Loucy (cell line): ENCODE data around the gene CEACAM16.

Source experiments
- H2AFZ ChIP-seq: fragments of 200-600 bp; sonication (generic); 2 replicates; pipeline ENCODE4 v1.6.0; 2016; ENCODE audit warnings: antibody characterized with exemption, mild to moderate bottlenecking, low read length, moderate library complexity
- H3F3A ChIP-seq: fragments of 200-600 bp; 2 replicates; pipeline ENCODE4 v1.6.0; 2016; ENCODE audit warnings: antibody characterized with exemption, low read depth, mild to moderate bottlenecking
- H3K27me3 ChIP-seq: fragments of 200-600 bp; sonication (generic); 2 replicates; pipeline ENCODE4 v1.6.1; 2014; ENCODE audit warnings: low read length, mild to moderate bottlenecking; ENCODE audit not compliant: insufficient read depth, poor library complexity, severe bottlenecking
- H3K36me3 ChIP-seq: fragments of 200-600 bp; sonication (generic); 2 replicates; pipeline ENCODE4 v1.6.1; 2016; ENCODE audit warnings: low read length; ENCODE audit not compliant: insufficient read depth
- H3K4me1 ChIP-seq: fragments of 200-600 bp; sonication (generic); 2 replicates; pipeline ENCODE4 v1.5.1; 2014; ENCODE audit warnings: low read length, mild to moderate bottlenecking; ENCODE audit not compliant: insufficient read depth, poor library complexity, severe bottlenecking
- H3K4me2 ChIP-seq: fragments of 200-600 bp; sonication (generic); 2 replicates; pipeline ENCODE4 v1.6.0; 2014; ENCODE audit warnings: antibody characterized with exemption, low read length, low read depth, mild to moderate bottlenecking; ENCODE audit not compliant: poor library complexity, severe bottlenecking
- H3K4me3 ChIP-seq: fragments of 200-600 bp; sonication (generic); 2 replicates; pipeline ENCODE4 v1.5.1; 2014; ENCODE audit warnings: low read length, mild to moderate bottlenecking, mixed read lengths; ENCODE audit not compliant: poor library complexity, severe bottlenecking
- H3K79me2 ChIP-seq: fragments of 200-600 bp; sonication (generic); 2 replicates; pipeline ENCODE4 v1.6.1; 2014; ENCODE audit warnings: low read length; ENCODE audit not compliant: insufficient read depth
- H3K9ac ChIP-seq: fragments of 200-600 bp; sonication (generic); 2 replicates; pipeline ENCODE4 v1.6.0; 2014; ENCODE audit warnings: mild to moderate bottlenecking, low read depth, low read length, moderate library complexity; ENCODE audit not compliant: poor library complexity, severe bottlenecking
- H3K9me2 ChIP-seq: fragments of 200-600 bp; sonication (generic); replicated peaks from 2 replicates; pipeline ENCODE4 v1.6.1; 2016; ENCODE audit warnings: low read depth, low read length, mixed read lengths
- H3K9me3 ChIP-seq: fragments of 200-600 bp; sonication (generic); 2 replicates; pipeline ENCODE4 v1.6.1; 2014; ENCODE audit warnings: mild to moderate bottlenecking, antibody characterized with exemption, low read length, low read depth; ENCODE audit not compliant: insufficient read depth
- H4K20me1 ChIP-seq: fragments of 200-600 bp; sonication (generic); 2 replicates; pipeline ENCODE4 v1.6.0; 2014; ENCODE audit warnings: antibody characterized with exemption, low read length, mild to moderate bottlenecking; ENCODE audit not compliant: insufficient read depth, poor library complexity, severe bottlenecking
- CTCF ChIP-seq: fragments of 200-600 bp; sonication (generic); conservative IDR thresholded peaks from 2 replicates; pipeline ENCODE4 v1.5.1; 2014; ENCODE audit warnings: mild to moderate bottlenecking, antibody characterized with exemption, low read length
- EZH2phosphoT487 ChIP-seq: fragments of 200-600 bp; IDR thresholded peaks from 2 replicates; pipeline ENCODE4 v1.6.1; 2018; ENCODE audit warnings: antibody characterized with exemption, mild to moderate bottlenecking, moderate library complexity, borderline replicate concordance

The CEACAM16 gene

GRCh38 chr19:44725684-44726083, 26.7 kb downstream of the CEACAM16 start:
- Histone ChIP-seq H2AFZ (no peak overlapping the region), H3K9me3 (no peaks in the 10 kb centered on the region), H3K9me2 (no peaks in the 10 kb centered on the region), H3K4me3 (no peak overlapping the region), H3K27me3 (no peaks in the 10 kb centered on the region), H3K79me2 (no peaks in the 10 kb centered on the region), H3K36me3 (no peaks in the 10 kb centered on the region), H3F3A (no peaks in the 10 kb centered on the region), H3K4me1 (peaks cover 5% of the 10 kb centered on the region), H4K20me1 (no peaks in the 10 kb centered on the region), H3K9ac (no peak overlapping the region), H3K4me2 (no peak overlapping the region)
- TF ChIP-seq CTCF: no peak
- no peak for TF ChIP-seq EZH2phosphoT487

- Histone ChIP-seq H3K79me2 (no peaks in the 10 kb centered on the region), H2AFZ (no peak overlapping the region), H3K4me2 (no peak overlapping the region), H3F3A (no peaks in the 10 kb centered on the region), H3K36me3 (no peaks in the 10 kb centered on the region), H3K9me2 (no peaks in the 10 kb centered on the region), H3K27me3 (no peaks in the 10 kb centered on the region), H3K9ac (no peak overlapping the region), H4K20me1 (no peaks in the 10 kb centered on the region), H3K4me3 (no peak overlapping the region), H3K4me1 (peaks cover 5% of the 10 kb centered on the region), H3K9me3 (no peaks in the 10 kb centered on the region)
- TF ChIP-seq CTCF (no peak), EZH2phosphoT487 (no peak)
These were observed 27.5 kb downstream of the CEACAM16 start for GRCh38 chr19:44726465-44726864.

- TF ChIP-seq CTCF: no peak
- no peak for TF ChIP-seq EZH2phosphoT487
- Histone ChIP-seq H3K9me3 (no peaks in the 10 kb centered on the region), H3F3A (no peaks in the 10 kb centered on the region), H3K9me2 (no peaks in the 10 kb centered on the region), H2AFZ (no peak overlapping the region), H3K4me1 (no peaks in the 10 kb centered on the region), H3K4me3 (no peak overlapping the region), H4K20me1 (no peaks in the 10 kb centered on the region), H3K36me3 (no peaks in the 10 kb centered on the region), H3K79me2 (no peaks in the 10 kb centered on the region), H3K27me3 (no peaks in the 10 kb centered on the region), H3K9ac (no peak overlapping the region), H3K4me2 (no peak overlapping the region)
These were observed 29.2 kb downstream of the CEACAM16 start for GRCh38 chr19:44728178-44728577.
